Amniotic epithelial cell (primary cell): ENCODE data around the gene NOS3.
"Not testable (repeated sequence)": the region's sequence is repeated elsewhere in the genome, so short reads cannot be mapped to it uniquely, and the experiment has no call there.

Source experiments
- DNase-seq: peaks from one replicate; pipeline ENCODE4 v3.0.0-alpha.2; 2010; ENCODE audit warnings: low read depth

Gene NOS3

GRCh38 chr7:151017370-151017952 lies 26.6 kb downstream of the NOS3 start:
- no peak for DNase-seq

- DNase-seq = peak; percentile 20
Observed at GRCh38 chr7:151017953-151018420, 27.2 kb downstream of the NOS3 start.

DNA sequence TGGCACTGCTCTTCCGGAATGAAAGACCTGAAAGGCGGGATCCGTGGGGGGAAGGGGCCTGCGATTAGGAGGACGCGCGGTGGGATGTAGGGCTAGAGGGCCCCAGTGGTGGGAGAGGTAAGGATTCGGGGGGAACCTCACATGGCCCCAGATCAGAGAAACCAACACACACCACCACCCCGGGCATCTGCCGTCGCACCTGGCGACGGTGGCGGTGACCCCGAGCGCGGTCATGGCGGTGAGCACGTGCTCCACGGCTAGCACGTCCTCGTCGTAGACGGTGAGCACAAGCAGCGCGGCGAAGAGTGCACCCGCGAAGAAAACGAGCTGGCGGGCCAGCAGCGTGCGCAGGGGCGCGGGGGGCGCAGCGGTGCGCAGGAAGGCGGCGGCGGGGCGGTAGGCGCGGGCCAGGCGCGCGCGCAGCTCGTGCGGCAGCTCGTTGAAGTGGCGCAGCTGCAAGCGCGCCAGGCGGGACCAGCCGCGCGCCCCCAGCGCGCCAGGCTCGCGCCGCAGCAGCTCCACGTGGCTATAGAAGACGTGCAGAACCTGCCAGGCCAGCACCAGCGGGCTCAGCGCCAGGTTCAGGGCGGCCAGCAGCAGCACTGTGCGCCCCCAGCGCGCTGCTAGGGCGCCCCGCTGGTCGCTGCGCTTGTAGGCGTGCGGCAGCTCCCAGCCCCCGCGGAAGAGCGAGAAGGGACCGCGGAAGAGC lies 27.8 kb downstream of the NOS3 start:
- no peak for DNase-seq

- no peak for DNase-seq
Observed at GRCh38 chr7:151019130-151019447, 28.3 kb downstream of the NOS3 start.

- DNase-seq = no peak
Observed at GRCh38 chr7:151020231-151020630, 29.4 kb downstream of the NOS3 start.

DNA sequence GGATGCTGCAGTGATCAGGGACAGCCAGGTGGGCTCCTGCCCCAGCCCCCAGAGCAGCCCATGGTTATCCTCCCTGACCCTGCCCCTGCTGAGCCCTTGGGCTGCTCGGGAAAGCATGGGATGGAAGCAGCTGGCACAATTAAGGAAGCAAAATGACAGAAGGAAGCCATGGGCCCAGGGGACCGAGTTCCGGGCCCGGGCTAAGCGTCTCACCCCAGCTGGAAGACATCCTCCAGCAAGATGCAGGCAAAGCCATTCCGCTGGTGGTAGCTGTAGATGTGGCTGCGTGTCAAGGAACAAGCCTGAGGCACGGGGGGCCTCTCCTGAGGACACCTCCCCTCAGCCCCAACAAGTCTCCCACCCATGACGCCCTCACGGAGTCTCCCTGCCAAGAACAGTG lies 32.4 kb downstream of the NOS3 start:
- DNase-seq = no peak

- DNase-seq = no peak
Observed at GRCh38 chr7:151024435-151025056, 33.7 kb downstream of the NOS3 start, which contains the start of gene ATG9B. TSS of gene ATG9B (minus strand) at chr7:151024494. CDS start at chr7:151024423, 71 bp downstream.

DNA sequence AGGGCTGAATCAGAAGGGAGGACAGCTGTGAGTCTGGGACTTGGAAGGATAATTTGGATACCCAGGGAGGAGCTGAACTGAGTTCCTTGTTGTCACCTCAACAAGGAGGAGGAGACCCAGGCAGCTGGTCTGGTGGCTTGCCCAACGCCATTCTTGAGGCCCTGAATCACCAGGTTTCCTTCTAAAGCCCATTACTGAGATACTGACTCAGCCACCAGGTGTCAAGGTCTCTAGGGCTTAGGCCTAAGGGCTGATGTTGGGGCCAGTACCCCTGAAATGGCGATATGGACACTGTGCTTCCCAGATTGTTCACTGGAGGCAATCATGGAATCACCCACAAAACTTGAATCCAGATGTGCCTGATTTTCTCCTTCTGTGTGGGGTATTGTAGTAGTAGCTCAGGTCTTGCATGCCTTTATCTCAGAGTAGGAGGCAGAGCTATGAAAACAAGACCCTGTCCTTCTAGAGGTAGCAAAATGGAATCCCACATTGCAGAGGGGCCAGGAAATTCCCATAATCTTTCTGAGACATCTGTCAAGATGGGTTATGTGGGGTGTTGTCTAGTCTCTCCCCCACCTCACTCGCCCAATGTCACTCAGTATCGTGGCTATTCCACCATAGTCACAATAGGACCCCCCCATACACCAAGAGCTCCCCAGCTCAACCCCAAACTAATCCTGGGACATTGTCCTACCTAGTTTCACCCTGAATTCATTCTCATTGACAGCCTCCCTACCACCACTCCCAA lies 35.3 kb downstream of the NOS3 start:
- DNase-seq = peak; percentile 43

- DNase-seq = peak; percentile 58
Observed at GRCh38 chr7:151026771-151027727, 36.2 kb downstream of the NOS3 start.

GRCh38 chr7:151027728-151028130 lies 36.9 kb downstream of the NOS3 start:
- not testable (repeated sequence) for DNase-seq

DNA sequence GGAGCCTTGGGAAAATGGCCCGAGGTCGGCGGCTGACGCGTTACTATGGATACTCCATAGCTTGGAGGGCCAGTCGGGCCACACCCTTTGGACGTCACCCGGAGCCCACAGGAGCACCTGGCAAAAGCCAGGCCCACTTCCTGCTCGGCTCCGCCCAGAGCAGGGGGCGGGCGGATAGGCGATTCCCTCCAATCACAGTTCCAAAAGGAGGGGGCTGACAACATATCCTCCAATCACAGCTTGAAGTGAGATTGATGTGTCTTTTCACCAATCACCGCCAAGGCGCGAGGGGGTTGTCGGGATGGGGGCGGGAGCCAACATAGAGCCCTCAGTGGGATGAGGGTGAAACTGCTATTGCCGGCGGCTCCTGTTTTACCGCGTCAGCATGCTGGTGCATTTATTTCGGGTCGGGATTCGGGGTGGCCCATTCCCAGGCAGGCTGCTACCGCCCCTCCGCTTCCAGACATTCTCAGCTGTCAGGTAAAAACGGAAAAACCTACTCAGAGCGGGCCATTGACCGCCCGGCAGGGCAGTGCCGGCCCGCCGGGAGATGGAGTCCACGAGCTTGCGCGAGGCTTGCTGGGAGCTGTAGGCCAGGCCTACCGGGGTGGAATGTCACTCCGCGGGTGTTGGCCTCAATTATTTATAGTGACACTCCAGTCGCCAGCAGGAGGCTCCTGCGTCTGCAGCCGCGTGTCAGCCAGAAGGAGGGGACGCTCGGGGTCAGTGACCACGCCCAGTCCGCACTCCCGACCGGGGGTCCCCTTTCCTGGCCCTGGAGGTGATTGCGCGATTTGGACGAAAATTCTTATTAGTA lies 37.5 kb downstream of the NOS3 start, which contains the start of gene ABCB8:
ABCB8 (plus strand) TSS at position 320 of the 817 bp plus-strand sequence; CDS start at position 386, 66 bp downstream.
- DNase-seq = peak; percentile 97

DNA sequence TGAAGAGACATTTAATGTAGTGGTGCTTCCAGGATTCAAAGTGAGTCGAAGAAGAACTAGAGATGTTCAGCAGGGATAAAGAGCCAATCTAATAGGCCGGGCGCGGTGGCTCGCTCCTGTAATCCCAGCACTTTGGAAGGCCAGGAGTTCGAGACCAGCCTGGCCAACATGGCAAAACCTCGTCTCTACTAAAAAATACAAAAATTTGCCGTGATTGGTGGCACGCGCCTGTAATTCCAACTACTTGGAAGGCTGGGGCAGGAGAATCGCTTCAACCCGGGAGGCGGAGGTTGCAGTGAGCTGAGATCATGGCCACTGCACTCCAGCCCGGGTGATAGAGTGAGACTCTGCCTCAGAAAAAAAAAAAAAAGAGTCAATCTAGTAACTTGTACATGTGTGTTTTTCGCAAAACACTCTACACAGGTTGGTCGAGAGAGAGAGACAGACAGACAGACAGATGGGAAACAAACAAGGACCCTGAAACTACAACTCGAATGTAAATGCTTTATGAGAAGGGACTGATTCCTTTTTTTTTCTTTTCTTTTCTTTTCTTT lies 38.2 kb downstream of the NOS3 start:
- no peak for DNase-seq

GRCh38 chr7:151031011-151031410 lies 40.2 kb downstream of the NOS3 start:
- DNase-seq = peak; percentile 19

DNA sequence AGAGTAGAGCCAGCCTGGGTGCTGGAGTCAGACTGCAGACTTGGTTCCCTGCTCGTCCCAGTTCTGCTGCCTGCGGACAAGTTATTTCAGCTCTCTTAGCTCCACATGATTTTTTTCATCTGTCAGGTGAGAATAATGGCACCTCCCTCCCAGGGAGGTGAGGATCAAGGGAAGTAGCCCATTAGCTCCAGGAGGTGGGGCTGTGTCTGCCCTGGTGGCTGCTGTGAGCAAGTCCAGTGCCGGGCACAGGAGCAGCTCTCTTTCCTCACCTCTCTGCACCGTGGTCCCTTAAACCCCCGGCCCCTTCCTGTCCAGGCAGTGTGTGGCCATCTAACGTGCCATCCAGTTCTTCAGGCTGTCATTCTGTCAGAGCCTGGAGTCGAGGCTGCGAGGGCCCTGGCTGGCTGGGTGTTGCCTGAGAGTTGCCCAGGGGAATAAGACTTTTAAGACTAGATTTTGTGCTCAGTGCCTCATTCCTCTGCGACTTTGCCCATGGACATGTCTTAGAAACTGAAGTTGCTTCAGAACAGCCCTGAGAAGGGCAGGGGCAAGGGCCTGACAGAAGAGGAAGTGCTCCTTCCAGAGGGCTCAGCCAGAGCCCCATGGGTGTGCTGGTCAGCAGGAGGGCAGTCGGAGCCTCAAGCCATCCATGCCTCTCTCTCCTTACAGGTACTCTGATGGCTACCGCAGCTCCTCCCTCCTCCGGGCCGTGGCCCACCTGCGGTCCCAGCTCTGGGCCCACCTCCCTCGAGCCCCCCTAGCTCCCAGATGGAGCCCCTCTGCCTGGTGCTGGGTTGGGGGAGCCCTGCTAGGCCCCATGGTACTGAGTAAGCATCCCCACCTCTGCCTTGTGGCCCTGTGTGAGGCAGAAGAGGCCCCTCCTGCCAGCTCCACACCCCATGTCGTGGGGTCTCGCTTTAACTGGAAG lies 42.4 kb downstream of the NOS3 start:
- DNase-seq = no peak

DNA sequence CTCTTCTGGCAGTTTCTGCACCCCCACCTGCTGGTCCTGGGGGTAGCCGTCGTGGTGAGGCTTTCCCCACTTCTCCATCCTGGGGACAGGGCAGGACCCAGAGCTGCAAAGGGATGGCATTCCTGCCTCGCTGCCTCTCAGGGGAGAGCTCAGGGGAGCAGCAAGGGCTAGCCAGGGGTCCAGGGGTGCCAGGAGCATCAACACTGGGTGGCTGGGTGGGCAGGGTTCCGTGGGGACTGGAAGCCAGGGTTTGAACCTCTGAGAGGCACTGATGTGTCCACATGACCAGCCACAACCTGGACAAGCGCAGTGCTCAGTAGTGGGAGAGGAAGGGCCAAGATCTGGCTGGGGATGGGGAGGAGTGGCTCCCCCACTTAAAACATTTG lies 43.0 kb downstream of the NOS3 start:
- DNase-seq = no peak

- no peak for DNase-seq
Observed at GRCh38 chr7:151034312-151035025, 43.7 kb downstream of the NOS3 start.

GRCh38 chr7:151035026-151035717 lies 44.4 kb downstream of the NOS3 start:
- DNase-seq = no peak

DNA sequence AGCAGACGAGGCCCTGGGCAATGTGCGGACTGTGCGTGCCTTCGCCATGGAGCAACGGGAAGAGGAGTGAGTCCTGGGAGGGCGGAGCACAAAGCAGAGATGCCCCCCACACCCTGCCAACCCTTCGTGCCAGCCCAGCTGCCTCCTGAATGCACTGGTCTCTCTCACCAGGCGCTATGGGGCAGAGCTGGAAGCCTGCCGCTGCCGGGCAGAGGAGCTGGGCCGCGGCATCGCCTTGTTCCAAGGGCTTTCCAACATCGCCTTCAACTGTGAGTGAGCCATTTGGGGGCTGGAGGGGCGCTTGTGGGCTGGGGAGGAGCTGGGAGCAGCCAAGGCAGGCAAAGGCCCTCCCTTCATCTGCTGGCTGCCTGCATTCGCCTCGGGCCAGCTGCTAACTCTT lies 45.1 kb downstream of the NOS3 start:
- no peak for DNase-seq
